Measurements from ENCODE around the gene ZNF639. TPM values are rescaled to one million over a fixed set of nuclear protein-coding genes. Genes with fewer than 3 reads are reported as not detected.
A peak's percentile ranks its signal among the peaks of the same experiment; 100 is the strongest.
"Not testable (repeated sequence)": the region's sequence is repeated elsewhere in the genome, so short reads cannot be mapped to it uniquely, and the experiment has no call there.

Gene ZNF639, protein sequence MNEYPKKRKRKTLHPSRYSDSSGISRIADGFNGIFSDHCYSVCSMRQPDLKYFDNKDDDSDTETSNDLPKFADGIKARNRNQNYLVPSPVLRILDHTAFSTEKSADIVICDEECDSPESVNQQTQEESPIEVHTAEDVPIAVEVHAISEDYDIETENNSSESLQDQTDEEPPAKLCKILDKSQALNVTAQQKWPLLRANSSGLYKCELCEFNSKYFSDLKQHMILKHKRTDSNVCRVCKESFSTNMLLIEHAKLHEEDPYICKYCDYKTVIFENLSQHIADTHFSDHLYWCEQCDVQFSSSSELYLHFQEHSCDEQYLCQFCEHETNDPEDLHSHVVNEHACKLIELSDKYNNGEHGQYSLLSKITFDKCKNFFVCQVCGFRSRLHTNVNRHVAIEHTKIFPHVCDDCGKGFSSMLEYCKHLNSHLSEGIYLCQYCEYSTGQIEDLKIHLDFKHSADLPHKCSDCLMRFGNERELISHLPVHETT
- 37.6 TPM for polyA plus RNA-seq (2013, experiment 1 of 2; ENCODE audit: insufficient read length)
- polyA plus RNA-seq (2013, experiment 2 of 2; ENCODE audit: insufficient read length), result 36.7 TPM

DNA sequence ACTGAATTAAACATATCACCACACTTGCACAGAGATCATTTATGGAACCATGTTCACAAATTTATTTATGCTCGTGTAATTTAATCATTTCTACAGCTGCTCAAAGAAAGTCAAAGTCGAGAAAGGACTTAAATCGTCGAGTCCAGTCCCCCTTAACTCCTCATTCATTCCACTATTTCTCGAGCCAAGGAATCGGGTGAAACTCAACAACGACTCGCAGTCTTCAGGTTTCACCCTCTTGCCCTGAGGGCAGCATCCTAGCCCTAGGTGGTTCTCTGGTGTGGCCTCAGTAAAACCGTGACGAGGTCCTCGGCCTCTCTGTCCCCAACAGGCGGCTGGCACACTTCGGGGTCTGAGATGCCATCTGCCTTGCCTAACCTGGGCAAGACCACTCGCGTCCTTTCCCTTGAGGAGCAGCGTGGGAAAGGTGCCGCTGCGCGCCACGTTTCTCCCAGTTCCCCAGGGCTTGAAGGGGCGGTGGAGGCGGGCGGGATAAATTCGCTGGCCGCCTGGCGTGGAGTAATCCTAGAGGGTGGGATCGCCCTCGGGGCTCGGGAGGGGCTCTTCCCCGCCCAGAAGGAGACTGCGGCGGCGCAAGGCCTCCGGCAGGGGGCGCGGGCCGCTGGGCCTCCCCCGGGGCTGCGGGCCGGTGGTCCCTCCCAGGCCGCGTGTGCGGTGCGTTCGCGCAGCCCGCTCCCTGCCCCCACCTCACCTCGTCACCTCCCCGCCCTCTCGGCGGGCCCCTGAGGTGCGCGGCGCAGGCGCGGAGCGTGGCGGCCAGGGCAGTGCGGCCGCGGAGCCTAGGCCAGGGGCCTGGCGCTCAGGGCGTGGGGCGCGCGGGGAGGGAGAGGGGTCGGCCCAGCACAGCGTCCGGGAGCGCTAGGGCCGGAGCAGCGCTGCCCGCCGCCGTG lies at the start of gene ZNF639:
TSS of gene ZNF639 (plus strand) at position 746 of the 911 bp plus-strand sequence. CDS start 5,263 bp downstream, outside the sequence.
- peak; percentile 91 for DNase-seq

DNA sequence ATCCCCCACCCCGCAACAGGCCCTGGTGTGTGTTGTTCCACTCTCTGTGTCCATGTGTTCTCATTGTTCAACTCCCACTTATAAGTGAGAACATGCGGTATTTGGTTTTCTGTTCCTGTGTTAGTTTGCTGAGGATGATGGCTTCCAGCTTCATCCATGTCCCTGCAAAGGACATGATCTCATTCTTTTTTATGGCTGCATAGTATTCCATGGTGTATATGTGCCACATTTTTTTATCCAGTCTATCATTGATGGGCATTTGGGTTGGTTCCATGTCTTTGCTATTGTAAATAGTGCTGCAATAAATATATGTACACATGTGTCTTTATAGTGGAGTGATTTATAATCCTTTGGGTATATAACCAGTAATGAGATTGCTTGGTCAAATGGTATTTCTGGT lies 48.4 kb upstream of the ZNF639 start:
- DNase-seq, result not testable (repeated sequence)

DNA sequence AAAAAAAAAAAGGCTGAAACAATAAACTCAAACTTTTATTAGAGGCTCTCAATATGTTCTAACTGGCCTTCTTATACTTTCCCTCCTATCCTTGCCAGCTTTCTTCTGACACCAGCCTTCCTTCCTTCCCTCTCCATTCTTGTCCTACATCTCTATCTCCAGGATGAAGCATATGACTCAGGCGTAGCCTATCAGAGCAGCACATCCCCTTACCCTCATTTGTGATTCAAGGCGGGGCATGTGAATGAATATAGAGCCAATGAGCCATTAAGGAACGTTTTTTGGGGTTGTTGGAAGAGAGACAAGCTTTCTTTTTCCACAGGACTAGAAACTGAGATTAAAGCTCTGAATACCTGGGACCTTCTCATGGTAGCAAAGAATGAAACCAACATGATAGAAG lies 46.8 kb upstream of the ZNF639 start:
- DNase-seq, result no peak

DNA sequence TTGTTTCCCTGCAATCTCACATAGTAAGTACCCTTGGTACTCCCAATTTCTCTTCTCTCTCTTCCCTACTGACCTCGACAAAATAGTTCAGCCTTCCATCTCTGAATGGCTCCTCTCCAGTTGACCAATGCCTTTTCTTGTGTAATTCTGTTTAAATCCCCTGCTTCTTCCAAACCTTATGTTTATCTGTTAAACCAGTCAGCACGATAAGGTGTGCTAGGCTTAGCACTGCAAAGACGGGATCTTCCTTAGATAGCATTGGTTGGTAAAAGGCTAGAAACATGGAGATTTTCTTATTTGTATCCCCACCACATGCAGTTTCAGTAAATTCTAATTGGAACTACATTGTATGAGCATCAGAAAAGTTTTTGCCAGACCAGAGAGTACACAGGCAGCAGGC lies 46.1 kb upstream of the ZNF639 start:
- DNase-seq, result no peak

DNA sequence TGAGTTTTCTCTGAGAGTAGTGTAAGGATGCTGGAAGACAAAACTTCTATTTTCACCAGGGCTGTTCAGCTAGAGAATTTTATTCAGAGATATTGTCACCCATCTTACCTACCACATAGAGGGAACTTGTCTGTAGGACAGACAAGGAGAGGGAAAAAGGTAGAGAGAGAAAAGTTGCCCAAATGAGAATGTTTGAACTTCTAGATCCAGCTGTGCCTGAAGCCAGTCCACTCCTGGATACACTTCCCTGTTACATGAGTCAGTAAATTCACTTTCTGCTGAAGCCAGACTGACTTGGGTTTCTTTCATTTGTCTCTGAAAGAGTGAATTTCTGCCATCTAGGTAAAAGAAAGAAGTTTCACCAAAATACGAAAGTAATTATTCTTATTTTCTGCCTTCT lies 44.7 kb upstream of the ZNF639 start:
- no peak for DNase-seq

DNA sequence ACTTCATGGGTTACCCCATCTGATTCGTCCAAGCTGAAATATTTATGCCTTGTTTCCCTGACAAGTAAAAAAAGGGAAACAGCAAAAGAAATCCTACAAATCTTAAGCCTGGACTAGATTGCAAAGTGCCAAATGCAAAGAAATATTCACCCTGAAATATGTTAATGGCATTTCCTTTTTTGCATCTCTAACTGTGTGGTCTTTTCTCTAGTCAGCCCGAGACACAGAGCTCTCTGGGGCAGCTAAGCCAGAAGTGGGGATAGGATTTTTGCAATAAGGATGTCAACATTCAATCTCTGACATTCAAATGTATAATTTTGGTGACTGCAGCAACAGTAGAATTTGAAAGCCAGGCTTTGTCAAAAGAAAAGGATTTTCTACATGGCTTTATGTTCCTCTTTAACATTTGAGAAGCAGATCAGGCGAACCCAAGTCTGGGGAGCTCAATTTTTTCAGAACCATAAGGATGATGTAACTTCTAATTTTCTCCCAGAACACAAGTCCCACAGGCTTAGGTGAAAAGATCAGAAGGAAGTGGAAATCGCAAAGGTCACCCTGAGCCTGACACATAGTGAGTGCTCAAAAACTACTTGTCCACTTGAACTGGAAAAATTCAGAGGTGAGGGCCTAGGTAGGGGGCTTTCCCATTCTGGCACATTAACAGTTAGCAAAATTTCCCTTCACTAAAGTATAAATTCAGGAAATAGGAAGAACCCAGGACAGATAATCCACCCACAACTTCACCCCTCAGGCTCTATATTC lies 43.7 kb upstream of the ZNF639 start:
- DNase-seq, result peak; percentile 13

DNA sequence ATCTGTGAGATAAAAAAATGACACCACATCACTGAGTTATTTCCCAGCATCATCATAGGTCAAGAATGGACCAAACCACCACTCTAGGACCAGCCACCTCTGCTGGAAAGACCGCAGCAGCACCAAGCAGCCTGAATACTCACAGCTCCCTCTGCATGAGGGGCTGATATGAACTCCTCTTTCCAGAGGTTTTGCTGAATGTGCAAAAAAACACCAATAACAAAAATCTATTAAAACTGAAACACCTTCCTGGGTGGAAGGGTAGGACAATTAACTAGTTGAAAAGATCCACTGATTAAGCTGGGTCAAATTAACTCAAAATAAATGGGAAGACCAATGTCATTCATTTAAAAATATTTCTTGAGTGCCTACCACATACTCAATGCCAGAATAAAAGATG lies 43.0 kb upstream of the ZNF639 start:
- DNase-seq, result no peak

DNA sequence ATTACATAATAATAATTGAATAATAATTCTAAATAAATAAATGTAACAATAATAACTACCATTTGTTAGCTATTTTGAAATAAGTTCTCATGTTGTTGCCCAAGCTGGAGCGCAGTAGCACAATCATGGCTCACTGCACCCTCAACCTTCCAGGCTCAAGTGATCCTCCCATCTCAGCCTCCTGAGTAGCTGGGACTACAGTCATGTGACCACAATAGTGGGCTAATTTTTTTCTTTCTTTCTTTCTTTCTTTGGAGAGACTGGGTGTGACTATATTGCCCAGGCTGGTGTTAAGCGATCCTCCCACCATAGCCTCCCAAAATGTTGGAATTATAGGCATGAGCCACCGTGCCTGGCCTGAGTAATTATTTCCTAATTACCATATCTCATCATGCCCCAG lies 41.0 kb upstream of the ZNF639 start:
- DNase-seq, result no peak

DNA sequence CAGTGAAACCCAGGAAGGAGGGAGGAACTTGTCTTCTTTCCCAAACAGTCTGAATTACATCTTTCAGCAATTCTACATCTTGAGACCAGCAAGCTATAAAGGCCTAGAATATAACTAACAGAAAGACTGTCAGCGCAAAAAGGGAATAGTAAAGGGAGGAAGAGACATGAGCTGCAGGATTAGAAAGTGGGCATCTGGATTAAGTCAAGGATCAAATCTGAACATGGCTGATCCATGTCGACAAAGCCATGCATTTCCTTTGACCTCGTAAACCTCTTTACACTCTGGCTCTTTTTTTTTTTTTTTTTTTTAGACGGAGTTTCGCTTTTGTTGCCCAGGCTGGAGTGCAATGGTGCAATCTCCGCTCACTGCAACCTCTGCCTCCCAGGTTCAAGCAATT lies 36.5 kb upstream of the ZNF639 start:
- DNase-seq, result no peak

DNA sequence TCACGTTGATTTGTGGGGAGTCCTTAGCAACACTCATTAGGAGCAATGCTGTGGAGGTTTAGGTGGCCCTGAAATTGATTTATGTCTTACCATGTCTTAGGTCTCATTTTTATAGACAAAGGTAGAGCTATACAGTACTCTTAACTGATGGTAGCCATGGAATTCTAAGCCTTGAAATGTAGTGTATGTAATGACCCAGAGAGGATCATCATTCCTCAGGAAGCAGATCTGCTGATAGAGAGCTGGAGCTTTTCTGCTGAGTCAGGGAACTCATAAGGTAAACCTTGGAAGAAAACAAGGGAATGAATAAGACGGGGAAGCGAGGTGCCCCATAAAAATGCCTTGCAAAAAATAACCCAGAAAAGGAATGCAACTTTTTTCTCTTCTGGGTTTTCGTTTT lies 34.0 kb upstream of the ZNF639 start:
- no peak for DNase-seq

DNA sequence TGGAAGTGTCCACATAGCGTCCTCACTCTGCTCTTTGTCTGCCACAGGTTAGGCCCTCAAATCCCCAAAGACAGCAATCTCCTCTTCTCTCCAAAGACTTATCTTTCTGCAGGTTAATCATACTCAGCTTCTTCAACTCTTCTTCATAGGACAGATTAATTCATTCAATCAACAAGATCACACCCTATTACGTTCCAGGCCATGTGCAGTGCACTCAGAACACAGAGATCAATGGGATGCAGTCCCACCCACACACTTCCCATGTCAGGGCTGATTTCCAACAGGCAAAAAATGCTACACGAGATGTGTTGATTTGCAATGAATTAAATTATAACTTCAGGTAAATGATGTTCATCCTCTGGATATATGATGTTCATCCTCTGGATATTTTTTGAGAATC lies 33.5 kb upstream of the ZNF639 start:
- no peak for DNase-seq

DNA sequence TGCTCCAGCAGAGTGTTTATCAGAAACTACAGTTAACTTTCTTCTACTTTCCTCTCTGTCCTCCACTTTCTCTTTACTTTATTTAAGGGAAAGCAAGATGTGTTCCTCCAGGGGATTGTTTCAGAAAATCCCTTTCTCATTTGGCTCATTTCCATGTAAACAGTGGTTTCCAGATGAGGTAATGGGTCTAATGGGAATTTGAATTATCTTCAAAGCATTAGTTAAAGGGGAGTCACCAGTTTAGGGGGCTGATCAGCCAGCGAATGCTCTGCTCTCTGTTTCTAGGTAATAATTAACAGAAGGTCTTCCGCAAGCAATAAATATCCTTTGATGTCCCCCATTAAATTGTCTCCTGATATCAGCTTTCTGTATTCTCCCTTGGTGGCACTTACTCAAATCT lies 30.4 kb upstream of the ZNF639 start:
- no peak for DNase-seq

DNA sequence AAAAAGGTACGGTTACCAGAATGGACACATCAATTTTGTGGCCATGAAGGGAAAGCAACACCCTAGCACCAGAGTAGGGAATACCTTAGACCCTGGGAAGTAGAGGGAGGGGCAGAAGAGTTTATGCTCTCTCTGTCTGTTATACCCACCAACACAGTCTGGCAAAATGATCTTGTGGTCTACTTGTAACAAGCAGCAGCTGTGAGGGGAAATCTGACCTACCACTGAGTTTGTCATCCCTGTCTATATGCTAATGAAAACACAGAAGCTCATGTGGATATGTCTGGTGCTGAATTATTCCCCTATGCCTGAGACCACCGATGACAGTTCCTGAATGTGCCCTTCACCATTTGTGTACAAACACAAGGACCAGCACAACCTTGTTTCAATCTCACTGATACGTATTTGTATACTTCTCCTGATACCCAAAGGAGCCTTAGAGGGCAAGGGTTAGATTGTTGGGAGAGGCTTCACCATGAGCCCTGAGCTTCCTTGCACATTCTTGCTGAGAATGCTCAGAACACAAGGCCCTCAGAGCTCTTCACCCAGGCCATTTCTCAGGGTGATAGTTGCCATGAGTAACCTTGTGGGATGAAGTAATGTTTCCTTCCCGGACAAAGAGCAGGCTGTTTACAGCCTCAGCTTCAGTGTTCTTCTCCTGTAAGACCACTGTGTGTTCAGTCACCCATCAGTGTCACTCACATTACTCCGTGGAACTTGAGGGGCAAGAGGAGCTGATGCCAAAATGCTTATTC lies 24.7 kb upstream of the ZNF639 start:
- DNase-seq, result no peak

DNA sequence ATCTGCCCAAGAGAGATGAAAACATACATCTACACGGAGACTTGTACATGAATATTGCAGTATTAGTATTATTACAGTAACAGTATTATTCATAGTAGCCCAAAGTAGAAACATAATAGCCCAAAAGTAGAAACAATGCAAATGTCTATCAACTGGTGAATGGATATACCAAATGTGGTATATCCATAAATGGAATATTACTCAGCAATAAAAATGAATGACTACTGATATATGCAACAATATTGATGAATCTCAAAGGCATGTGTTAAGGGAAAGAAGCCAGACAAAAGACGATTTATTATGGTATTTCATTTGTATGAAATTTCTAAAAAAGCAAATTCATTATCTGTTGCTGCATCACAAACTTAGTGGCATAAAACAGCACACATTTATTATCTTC lies 23.5 kb upstream of the ZNF639 start:
- no peak for DNase-seq

DNA sequence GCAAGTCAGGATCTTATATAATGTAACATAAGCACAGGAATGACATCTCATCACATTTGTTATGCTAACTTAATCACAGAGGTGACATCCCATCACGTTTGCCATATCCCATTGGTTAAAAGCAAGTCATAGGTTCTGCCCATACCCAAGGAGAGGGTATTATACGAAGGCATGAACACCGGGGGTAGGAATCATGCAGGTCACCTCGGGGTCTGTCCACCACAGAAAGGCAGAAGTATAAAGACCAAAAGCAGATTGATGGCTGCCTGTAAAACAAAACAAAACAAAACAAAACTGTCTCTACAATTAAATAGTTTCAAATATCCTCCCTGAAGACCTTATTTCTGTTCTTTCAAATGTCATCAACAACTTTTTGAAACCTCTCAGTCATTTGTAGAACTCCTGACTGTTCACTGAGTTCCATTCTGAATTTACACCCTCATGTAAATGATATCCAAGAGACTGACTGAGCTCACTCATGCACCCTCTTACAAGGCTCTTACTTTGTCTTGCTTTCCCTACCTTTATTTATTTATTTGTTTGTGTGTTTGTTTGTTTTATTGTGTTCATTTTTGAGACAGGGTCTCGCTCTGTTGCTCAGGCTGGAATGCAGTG lies 22.7 kb upstream of the ZNF639 start:
- DNase-seq, result no peak

DNA sequence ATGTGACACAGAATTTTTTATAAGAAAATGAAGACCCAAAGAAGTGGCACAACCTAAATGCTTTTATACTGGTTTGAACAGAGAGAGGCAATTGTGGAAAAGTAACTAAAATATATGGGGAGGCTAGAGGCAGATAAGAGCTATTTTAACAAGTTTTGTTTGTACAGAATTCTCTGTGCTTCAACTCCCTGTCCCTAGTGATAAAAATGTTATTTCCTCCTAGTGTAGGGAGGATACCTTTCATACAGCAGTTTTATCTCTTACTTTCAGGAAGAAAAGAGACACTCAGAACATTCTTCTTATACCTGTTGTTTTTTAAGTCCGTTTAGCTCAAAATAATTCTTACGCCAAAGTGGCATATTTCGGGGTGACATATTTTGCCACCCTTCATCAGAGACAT lies 21.2 kb upstream of the ZNF639 start:
- no peak for DNase-seq

DNA sequence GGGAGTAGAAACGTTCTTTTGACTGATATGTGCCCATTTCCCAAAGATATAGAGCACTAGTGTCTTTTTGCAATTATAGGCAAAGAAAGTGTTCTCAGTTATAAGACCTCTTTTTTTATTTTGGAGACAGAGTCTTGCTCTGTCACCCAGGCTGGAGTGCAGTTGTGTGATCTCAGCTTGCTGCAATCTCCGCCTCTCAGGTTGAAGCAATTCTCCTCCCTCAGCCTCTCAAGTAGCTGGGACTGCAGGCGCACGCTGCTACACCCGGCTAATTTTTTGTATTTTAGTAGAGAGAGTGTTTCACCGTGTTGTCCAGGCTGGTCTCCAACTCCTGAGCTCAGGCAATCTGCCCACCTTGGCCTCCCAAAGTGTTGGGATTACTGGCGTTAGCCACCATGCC lies 20.7 kb upstream of the ZNF639 start:
- no peak for DNase-seq

DNA sequence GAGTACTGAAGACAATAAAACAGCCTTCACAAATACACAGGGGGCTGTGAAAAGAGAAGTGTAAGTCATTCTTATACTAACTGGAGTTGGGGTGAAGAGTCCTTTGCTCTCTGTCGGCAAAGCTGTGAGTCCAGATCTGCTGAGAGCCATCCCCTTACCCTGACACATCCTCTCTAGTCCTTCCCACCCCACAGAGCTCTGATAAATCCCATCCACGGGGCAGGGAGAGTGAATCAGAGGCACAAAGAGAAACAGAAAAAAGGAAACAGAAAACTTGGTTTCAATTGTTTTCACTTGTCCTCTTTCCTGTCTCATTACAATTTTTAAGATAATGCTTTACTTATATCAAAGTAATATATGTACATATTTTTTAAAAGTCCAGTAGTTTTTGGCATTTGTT lies 18.2 kb upstream of the ZNF639 start:
- no peak for DNase-seq

DNA sequence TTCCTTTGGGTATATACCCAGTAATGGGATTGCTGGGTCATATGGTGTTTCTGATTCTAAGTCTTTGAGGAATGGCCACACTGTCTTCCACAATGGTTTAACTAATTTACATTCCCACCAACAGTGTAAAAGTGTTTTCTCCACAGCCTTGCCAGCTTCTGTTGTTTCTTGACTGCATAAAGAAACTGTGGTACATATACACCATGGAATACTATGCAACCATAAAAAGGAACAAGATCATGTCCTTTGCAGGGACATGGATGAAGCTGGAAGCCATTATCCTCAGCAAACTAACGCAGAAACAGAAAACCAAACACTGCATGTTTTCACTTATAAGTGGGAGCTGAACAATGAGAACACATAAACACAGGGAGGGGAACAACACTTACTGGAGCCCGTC lies 15.5 kb upstream of the ZNF639 start:
- not testable (repeated sequence) for DNase-seq

DNA sequence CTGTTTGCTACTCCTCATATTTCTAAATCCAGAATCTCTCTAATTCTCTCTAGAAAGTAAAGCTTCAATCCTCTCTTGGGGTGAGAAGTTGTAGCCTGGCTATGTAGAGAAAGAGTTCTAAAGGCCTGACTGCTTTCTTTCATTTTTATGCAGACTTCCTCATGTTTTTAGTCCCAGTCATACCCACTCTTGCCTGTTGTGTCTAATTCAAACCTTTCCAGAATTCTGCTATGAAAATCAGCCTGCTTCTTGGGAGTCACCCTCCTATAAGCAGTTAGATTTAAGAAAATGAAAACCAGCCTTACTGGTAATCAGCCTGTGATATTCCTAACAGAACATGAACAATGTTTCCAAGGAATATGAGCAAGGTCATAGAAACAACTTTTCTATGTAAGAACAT lies 14.8 kb upstream of the ZNF639 start:
- no peak for DNase-seq
